Activated CD4-positive, alpha-beta T cell treated with anti-CD3 and anti-CD28 coated beads for 24 hours (primary cell): ENCODE measurements around the gene RBP5.

Experiments
- DNase-seq, 2 donors: peaks; one replicate each; pipeline ENCODE4 v3.0.0-alpha.2; 2020; ENCODE audit warnings: low read depth in 2 of 2

RBP5 gene

DNA sequence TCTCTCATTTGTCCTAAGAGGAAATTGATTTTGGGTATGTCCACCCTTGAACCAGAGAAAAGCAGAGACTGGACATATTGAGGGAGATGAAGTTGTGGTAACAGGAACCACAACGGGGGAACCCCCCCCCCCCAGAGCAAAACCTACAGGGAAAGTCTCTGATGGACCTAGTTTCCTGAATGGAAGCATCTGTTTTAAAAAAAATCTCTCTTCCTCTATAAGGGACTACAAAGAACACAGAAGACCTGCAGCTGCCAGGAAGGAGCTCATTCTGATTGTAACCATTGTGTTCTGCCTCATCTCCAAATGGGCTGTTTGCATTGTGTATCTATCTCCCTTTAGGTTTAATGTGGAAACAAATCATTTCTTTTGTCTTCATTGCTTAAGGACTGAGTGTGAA, 54.7 kb downstream of the RBP5 start:
- no peak for DNase-seq
